ENCODE results near the gene MAGI2.
"Not testable (repeated sequence)": the region's sequence is repeated elsewhere in the genome, so short reads cannot be mapped to it uniquely, and the experiment has no call there.

MAGI2 gene

DNA sequence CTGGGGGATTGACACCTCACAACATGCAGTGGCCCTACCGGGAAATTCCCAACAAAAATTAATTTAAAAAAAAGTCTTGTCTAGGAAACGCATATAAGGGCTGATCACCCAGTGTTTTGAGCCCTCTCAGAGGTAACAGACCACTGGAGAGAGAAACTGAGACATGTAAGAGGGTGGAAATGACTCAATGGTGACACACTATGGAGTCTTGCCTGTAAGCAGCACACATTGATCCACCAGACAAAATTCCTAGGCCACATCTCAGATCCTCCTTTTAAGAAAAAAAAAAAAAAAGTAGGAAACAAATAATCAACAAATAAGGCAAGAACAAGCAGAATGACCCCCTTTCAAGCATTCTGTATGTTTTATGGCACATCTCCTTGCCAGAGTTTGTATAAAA lies 296.2 kb downstream of the MAGI2 start:
- no peak for DNase-seq (ENCODE audit: low read depth in 2 of 2)

DNA sequence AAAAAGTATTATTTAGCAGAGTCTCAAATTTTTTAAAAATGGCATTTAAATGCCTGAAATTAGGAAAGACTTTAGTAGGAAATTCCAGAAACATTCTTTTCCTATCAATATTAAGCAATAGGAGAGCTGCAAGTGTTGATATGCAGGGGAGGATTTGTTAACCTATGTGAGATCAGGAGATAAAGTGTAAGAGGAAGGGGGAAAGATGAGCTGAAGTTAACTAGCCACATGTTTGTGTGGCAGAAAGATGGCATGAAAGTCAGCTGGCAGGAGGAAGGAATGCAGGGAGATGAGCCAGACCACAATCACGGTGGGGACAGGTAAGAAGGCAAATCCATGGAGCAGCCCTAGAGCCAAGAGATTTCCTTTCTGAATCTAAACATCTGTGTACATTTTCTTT lies 303.6 kb downstream of the MAGI2 start:
- DNase-seq (ENCODE audit: low read depth in 2 of 2) = no peak

DNA sequence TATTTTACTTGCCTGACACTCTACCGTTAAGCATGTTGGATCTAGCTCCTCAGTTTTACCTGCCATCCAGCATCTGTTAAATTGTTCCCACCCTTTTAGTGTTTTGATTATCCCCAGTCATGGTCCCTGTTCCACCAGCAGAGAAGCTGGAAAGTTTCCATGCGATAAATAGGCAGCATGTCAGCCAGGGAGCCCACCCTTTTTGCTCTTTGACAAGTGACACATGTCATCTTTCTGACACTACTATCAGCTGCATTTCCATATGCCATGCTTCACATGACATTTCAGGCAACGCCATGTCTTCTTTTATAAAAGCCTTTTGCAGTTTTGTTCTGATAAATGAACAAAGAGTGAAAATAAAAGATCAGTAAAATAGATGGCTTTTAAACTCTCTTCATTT lies 310.8 kb downstream of the MAGI2 start:
- DNase-seq (ENCODE audit: low read depth in 2 of 2) = no peak

DNA sequence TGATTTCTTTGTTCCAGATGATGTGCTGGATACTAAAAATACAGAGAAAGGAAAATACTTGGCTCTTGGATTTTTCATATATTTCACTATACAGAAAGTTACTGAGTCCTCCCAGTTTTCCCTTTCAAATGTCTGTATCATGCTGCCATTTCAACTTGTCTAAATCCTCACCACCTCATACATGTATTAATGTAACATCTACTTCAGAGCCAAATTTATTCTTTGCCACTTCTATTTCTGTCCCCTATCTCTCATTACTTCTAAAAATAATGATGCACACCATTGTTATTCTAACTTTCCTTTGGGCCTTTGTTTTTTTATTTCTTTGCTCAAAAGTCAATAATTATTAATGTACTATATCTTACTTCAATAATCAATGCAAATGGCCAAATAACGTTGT lies 312.2 kb downstream of the MAGI2 start:
- DNase-seq (ENCODE audit: low read depth in 2 of 2) = no peak

DNA sequence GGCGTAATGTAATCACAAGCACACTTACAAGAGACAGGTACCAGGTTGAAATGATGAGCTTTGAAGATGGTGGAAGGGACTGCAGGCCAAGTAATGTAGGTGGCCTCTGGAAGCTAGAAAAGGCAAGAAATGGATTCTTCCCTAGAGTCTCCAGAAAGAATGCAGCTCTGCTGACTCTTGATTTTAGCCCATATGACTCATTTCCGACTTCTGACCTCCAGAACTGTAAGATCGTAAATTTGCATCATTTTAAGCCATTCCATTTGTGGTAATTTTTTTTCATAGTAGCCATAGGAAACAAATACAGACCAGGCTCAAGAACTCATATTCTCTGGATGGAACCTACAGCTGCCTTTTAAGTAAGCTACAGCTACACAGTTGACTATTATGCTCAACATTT lies 315.5 kb downstream of the MAGI2 start:
- no peak for DNase-seq (ENCODE audit: low read depth in 2 of 2)

DNA sequence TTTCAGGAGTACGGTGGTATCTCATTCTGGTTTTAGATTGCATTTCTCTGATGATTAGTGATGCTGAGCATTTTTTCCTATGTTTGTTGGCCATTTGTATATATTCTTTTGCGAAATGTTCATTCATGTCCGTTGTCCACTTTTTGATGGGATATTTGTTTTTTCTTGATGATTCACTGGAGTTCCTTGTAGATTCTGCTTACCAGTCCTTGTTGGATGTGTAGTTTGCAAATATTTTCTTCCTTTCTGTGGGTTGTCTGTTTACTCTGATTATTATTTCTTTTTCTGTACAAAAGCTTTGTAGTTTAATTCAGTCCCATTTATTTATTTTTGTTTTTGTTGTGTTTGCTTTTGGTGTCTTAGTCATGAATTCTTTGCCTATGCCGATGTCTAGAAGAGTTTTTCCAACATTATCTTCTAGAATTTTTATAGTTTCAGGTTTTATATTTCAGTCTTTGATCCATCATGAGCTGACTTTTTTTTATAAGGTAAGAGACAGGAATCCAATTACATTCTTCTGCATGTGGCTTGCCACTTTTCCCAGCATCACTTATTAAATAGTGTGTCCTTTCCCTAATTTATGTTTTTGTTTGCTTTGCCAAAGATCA lies 320.5 kb downstream of the MAGI2 start:
- no peak for DNase-seq (ENCODE audit: low read depth in 2 of 2)

DNA sequence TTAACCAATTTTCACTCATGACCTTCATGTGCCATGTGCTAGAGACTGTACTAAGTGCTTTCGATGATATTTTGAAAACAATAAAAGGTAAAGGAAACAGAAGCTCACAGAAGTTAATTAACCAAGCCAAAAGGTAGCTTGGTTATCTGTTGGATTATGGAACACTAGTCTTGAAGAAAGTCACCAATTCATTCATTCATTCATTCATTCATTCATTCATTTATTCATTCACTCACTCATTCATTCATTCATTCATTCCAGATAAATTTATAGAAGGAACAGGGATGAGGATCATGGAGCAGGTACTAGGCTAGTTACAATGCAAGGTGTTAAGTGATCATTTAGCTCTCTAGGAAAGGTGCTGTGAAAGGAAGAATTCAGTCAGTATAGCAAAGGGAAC lies 322.8 kb downstream of the MAGI2 start:
- no peak for DNase-seq (ENCODE audit: low read depth in 2 of 2)

DNA sequence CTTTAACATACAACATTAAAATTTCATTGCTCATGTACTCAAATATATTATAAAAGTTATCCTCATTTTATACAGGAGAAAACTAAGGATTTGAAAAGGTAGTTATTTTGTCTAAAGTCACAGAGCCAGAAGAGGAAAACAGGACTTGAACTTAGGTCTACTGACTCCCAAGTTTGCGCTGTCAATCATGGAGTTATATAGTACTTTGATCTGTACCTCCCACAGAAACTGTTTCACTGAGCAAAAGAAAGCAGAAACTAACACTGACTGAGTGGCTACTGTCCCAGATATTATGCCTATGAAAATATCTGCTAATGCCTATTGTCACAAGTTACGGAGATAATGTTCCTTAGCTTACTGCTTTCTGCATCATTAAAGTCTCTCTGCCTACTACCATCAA lies 329.1 kb downstream of the MAGI2 start:
- no peak for DNase-seq (ENCODE audit: low read depth in 2 of 2)

DNA sequence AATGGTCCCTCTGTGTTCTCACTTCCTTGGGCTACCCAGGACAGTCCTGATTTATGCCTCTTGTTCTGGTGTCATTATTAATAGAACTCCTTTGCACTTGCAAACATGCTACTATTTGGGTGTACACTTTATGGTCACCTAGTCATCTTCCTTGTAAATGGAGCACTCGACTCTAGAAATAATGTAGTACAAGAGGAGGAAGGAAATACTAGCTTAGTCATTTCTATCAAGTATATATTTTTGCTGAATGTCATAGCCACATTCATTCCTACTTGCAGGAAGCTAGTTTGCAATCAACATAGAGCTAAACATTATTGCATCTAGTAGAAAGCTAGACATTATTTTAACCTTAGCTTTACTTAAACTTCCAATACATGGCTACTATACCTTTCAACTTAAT lies 335.3 kb downstream of the MAGI2 start:
- DNase-seq (ENCODE audit: low read depth in 2 of 2) = no peak

DNA sequence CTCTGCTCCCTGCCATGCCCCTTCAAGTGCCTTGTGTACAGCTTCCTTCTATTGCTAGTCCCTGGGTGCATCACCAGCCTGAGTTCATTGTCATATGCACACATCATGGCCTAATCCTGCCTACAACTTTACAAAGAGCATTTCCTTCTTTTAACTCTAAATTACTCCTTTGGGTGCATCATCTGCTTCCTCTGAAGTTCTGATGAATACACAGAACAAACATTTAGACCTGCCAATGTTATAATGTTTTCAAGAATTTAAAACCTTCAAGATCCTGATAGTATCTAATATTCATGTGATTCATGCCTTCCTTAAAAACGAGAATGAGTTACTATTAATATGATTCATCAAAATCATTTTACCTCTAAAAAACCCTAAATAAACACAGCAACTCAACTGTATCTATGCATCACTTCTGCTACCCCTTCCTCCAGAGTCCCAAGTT lies 357.1 kb downstream of the MAGI2 start:
- DNase-seq (ENCODE audit: low read depth in 2 of 2) = no peak

DNA sequence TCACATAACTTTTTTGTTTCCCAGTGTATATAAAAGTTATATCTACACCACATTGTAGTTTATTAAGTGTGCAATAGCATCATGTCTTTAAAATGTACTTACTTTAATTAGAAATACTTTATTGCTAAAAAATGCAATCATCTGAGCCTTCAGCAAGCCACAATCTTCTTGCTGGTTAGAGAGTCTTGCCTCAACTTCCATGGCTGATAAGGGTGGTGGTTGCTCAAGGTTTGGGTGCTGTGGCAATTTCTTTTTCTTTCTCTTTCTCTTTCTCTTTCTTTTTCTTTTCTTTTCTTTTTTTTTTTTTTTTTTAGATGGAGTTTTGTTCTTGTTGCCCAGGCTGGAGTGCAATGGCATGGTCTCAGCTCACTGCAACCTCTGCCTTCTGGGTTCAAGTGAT lies 360.0 kb downstream of the MAGI2 start:
- no peak for DNase-seq (ENCODE audit: low read depth in 2 of 2)

DNA sequence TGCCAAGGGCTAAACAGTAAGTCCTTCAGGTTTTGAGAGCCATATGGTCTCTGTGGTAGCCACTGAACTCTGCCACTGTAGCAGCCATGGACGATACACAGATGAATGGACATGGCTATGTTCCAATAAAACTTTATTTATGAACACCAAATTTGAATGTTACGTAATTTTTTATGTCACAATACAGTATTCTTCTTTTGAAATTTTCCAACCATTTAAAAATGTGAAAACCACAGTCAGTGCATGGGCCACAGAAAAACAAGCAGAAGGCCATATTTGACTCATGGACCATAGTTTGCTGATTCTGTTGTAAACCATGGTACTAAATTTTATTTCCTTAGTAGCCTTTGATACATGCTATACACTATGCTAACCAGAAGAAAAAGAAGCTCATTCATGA lies 361.8 kb downstream of the MAGI2 start:
- no peak for DNase-seq (ENCODE audit: low read depth in 2 of 2)

DNA sequence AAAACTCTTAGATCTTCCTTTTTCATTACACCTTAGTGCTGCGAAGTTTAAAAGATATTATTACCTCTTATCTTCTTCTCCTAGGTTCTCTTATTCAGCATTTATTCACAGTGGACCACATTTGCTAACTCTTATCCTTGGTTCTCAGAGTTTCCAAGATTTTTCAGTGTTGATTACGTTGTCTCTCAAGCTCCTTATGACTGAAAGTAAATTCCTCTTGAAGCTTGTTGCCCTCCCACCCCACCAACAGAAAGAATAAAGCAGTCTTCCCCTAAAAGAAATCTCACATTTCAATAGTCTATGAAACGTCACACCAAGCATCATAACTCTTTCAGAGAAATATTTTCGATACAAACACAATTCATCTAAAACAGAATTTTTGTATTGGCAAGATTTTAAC lies 362.5 kb downstream of the MAGI2 start:
- no peak for DNase-seq (ENCODE audit: low read depth in 2 of 2)

DNA sequence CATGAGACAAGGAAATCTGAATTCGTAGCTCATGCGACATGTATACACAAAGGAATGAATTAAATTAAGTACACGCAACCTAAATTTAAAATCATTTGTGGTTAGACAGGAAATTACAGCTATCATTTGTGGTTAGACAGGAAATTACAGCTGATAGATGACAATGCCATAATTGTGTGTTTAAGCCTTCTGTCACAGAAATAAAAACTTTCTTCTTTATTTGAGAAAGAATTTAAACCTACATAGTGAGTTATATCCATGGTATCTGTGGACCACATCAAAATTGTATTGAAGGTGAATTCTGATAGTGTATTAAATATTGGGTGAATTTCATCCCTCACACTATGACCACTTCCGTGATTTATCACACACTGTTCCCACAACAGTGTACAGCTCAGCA lies 362.9 kb downstream of the MAGI2 start:
- DNase-seq (ENCODE audit: low read depth in 2 of 2) = no peak

DNA sequence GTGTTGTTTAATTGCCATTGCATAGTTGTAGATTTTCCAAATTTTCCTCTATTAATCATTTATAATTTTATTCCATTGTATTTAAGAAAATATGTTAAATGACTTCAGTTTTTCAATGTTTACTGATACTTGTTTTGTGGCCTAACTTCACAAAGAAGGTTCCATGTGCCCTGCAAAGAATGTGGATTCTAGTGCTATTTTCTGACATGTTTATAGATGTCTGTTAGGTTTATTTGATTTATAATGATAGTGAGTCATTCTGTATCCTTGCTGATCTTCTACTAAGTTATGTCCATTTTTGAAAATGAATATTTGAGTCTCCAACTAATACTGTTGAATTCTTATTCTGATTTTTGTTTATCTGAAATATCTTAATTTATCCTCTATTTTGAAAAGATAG lies 369.0 kb downstream of the MAGI2 start:
- DNase-seq (ENCODE audit: low read depth in 2 of 2) = no peak

DNA sequence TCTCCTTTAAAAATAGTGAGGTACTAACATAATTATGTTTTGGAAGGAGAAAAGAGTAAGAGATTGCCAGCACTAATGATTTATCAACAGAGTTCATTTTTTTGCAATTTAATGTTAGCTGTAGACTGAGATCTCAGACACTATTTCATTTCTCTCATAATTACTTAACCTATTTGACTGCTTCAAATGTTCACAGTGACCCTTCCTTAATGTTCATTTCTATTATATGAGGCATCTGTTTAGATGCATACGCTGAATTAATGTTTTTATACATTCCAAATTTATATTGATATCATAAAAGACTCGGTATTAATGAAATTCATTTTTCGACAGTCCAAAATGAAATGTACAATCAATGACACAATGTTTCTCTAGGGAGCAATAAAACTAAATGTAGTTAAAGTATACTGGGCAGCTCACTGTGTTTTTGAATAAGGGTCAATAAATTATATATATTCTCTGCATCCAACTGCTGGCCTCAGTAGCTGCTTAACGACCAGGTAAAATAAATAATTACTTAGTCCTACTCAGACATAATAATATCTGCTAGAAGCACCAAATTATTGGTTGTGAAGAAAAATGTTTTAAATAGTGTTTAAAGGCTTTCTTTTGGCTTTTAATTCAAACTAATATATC lies 373.4 kb downstream of the MAGI2 start:
- DNase-seq (ENCODE audit: low read depth in 2 of 2) = no peak

DNA sequence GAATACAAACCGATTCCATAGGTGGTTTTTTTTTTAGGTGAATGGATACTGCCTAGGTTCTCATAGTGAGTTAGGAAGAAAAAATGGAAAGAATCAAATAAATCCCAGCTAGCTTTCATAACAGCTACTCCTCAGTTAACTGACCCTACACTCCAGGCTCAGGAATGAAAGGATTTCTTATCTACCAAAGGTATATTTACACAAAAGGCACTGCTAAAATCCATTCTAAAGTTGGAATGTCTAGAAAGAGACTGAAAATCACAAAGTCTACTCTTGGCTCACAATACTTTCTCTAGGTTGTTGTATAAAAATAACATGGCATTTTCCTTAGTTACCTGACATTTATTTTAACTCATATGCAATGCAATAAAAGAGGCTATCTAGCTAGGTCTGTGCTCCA lies 375.2 kb downstream of the MAGI2 start:
- DNase-seq (ENCODE audit: low read depth in 2 of 2) = no peak

DNA sequence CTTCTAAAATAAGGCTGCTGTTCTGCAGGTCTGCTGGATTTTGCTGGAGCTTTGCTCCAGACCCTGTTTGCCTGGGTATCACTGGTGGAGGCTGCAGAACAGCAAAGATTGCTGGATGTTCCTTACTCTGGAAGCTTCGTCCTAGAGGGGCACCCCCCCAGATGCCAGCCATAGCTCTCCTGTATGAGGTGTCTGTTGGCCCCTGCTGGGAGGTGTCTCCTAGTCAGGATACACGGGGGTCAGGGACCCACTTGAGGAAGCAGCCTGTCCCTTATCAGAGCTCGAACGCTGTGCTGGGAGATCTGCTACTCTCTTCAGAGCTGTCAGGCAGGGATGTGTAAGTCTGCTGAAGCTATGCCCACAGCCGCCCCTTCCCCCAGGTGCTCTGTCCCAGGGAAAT lies 382.3 kb downstream of the MAGI2 start:
- DNase-seq (ENCODE audit: low read depth in 2 of 2) = not testable (repeated sequence)

DNA sequence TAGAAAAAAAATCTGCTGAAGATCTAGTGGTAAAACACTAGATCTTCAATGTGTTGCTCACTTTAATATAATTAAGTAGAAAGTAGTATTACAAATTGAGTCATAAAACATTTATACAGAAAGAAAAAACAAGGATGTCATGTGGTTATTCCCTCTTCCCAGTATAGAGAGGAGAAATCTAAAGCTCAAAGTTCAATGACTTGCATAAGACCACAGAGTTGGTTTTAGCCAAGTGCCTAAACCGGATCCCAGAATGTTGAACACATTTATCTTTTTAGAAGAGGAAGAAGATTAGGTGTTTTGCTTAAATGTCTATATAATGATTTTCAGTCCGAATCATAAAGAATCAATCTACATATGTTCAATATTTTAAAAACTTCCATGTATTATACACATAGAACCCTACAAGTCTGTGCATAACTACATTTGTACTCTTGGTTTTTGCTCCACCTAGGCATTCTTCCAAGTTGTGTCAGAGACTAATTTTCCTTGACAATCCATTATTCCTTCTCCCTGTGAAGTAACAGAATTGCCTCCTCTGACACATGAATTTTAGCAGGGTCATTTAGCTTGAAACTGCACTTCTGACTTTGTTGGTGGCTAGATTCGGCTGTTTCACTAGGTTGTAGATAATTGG lies 389.2 kb downstream of the MAGI2 start:
- DNase-seq (ENCODE audit: low read depth in 2 of 2) = no peak

DNA sequence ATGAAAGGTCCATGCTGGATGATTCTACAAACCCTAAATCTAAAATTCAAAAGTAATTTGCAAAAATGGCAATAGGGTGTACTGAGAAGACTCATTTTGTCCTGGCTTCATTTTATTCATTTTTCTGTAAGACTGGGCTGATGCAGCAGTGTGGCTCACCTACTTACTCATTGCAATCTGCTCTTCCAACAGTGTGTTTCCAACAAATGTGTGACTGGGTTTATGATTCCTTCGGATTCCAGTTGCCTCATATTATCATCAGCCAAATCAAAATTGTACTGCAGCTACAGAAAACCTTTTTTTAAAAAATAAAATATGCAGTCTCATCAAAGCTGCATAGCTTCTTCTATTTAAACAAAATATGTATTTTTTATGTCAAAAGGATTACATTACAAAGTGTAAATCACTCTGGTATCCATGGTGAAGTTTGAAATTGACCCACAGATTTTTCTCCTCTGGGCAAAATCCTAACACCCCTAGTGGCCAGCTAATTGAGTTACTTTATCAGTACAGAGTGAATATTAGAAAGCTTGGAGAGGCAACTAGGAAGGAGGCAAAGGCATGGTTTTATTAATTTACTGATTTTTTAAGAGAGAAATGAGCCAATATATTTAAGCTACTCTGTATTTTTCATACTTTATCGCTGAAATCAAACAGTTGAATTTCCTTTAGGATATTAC lies 390.3 kb downstream of the MAGI2 start:
- no peak for DNase-seq (ENCODE audit: low read depth in 2 of 2)

DNA sequence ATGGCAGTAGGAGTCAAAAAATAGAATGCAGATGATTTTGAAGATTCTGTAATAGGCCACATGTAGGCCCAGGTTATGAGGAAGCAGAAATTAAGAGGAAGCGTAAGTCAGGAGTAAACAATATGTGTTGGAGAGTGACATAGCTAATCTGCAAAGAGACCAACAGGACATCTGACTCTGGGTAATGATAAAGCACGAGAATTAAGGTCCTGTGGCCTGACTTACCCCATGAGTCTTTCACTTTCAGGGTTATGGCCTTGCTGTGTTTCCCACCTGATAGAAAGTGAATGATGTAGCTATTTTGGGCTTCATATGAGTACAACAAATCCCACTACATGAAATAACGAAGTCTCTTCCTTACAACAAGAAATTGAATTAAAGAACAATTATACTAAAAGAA lies 393.0 kb downstream of the MAGI2 start:
- DNase-seq (ENCODE audit: low read depth in 2 of 2) = no peak

DNA sequence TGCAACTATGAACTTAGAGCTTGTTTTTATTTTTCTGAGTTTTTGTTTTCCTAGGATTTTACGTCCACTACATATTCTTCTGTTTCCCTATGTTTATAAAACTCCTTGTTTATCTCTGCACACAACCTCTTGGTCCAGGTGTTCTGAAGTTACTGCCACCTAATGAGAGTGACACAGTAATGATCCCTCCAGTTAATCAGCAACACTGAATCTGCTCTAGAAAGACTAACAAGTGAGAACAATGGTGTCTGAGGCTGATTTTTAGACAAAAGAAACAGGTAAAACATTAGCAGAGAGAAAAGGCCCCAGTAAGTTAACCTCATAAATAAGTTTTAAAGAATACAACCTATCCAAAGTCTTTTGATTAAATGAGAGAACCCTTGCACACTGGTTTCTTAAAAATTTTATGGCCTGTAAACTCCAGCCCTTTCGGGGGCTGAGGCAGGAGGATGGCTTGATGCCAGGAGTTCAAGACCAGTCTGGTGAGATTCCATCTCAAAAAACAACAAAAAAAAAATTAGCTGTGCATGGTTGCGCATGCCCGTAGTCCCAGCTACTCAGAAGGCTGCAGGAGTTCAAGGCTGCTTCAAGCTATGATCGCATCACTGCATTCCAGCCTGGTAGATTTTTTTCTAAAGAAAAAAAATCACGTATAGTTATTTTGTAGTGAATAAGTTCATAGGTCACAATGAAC lies 397.6 kb downstream of the MAGI2 start:
- DNase-seq (ENCODE audit: low read depth in 2 of 2) = no peak

Data from stimulated activated CD8-positive, alpha-beta memory T cell treated with anti-CD3 and anti-CD28 coated beads, Interleukin-2, amount 100 ng/mL, for 48 hours (primary cell).